GM18867 (cell line): Measurements from ENCODE around the gene RAB29.
"Not testable (repeated sequence)": the region's sequence is repeated elsewhere in the genome, so short reads cannot be mapped to it uniquely, and the experiment has no call there.

Experiments used
- ATAC-seq: cut with Tn5 transposase; IDR thresholded peaks from one replicate; pipeline ENCODE4 v1.9.1; 2021; ENCODE audit warnings: mild to moderate bottlenecking, moderate library complexity; ENCODE audit not compliant: unreplicated experiment

The RAB29 gene

DNA sequence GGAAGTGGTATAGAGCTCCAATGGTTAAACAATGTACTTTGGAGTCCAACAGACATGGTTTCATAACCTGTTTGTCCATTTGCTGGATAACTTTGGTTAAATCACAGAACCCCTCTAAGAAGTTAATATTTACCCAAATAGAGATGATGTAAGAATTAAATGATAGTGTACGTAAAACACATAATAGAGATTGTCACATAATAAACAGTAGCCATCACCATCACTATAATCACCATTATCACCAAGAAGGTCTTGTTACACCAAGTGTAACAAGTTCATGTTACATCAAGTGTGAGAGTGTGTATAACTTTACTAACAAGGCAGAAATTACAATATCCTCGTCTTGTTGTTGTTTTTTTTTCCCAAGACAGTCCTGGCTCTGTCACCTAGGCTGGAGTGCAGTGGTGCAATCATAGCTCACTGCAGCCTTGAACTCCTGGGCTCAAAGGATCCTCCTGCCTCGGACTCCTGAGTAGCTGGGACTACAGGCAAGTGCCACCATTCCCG is 48.6 kb downstream of the RAB29 start:
- no peak for ATAC-seq

DNA sequence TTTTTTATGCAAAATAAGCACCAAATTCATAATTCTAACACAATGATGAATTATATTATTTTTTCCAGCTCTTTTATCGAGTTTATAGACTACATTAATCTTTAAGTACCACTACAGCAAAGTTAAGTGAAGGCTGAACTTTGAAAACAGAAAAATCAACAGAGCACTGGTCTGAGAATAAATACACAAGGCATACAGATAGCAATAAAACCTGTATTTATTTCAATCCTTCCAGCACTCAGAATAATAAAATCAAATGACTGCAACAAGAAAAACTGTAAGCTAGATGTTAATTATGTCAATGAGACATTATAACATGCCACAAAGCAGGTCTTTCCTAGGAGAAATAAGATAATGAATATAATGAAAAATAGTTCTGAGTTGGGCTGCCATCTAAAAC is 49.8 kb downstream of the RAB29 start:
- no peak for ATAC-seq

DNA sequence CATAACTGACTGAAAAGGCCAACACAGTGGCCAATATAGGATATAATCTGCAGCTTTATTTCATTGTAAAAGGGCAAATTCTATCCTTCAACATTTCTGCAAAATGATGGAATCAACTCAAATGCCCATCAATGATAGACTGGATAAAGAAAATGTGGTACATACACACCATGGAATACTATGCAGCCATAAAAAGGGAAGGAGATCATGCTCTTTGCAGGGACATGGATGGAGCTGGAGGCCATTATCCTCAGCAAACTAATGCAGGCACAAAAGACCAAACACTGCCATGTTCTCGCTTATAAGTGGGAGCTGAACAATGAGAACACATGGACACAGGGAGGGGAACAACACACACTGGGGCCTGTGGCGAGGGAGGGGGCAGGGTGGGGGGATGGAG is 54.5 kb downstream of the RAB29 start:
- ATAC-seq: not testable (repeated sequence)

DNA sequence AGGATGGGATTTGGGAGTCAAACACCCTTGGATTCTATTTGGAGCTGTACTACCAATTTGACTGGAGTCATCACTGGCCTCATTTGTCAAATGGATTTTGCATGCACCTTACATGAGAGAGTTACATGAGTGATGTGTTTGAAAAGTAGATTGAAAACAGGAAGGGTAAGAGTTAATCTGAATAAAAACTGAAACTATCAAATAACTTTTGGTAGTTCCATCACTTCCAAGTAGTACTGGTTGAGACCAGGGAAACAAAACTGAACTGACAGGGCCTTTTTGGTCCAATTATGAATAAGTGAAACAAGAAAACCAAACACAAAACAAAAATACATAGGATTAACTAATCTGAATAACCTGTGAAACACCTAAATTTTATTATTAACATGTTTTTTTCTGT is 55.5 kb downstream of the RAB29 start:
- no peak for ATAC-seq

DNA sequence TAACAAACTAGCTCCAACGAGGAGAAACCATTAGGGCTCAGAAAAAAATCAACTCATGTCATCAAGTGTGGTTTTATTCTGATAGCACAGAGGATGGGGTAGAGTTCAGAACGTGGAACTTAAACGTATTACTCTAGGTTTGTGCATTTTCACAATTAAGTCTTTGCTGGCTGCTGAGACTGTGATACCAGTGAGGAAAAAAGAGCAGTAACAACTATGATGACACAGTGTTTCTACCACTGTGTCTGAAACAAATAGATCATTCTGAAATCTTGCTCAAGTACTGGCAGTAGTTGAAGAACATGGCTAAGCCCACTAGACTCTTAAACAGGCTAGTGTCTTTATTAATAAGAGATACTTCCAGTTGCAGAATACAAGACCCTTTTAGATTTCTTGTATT is 56.3 kb downstream of the RAB29 start:
- ATAC-seq: no peak
